Measurements from ENCODE around the gene PZP. TPM values are rescaled to one million over a fixed set of nuclear protein-coding genes. Genes with fewer than 3 reads are reported as not detected.
A peak's percentile ranks its signal among the peaks of the same experiment; 100 is the strongest.

Gene PZP
- total and polyA plus RNA-seq, 2 of the 13 experiments (the other 11 are each of a cell fraction or from before 2014, with no cell fraction given), result 0.07 to 0.89 TPM

- TF ChIP-seq PPARG (CRISPR knock-in tag; conservative IDR thresholded peaks at IDR 0.05), result peak; percentile 95
- TF ChIP-seq ZNF570 (CRISPR knock-in tag; IDR thresholded peaks at IDR 0.05; ENCODE audit: borderline replicate concordance), result no peak
- TF ChIP-seq KLF12 (CRISPR knock-in tag; IDR thresholded peaks at IDR 0.05; ENCODE audit: borderline replicate concordance), result no peak
- peak; percentile 79 for TF ChIP-seq HHEX (CRISPR knock-in tag; IDR thresholded peaks at IDR 0.05)
- peak; percentile 86 for TF ChIP-seq ZBTB7B (CRISPR knock-in tag; IDR thresholded peaks at IDR 0.05)
- TF ChIP-seq ZNF75D (CRISPR knock-in tag; IDR thresholded peaks at IDR 0.05; ENCODE audit: borderline replicate concordance), result no peak
- peak; percentile 33; the same call in 1 of the 2 replicates for TF ChIP-seq TFDP1 (CRISPR knock-in tag; IDR thresholded peaks at IDR 0.05; ENCODE audit: borderline replicate concordance)
- no peak; the same call in 1 of the 2 replicates for TF ChIP-seq NR1H2 (CRISPR knock-in tag; IDR thresholded peaks at IDR 0.05; ENCODE audit: borderline replicate concordance, low read depth)
- no peak for TF ChIP-seq ZNF30 (CRISPR knock-in tag; IDR thresholded peaks at IDR 0.05)
- no peak for TF ChIP-seq ZFP36L1 (CRISPR knock-in tag; IDR thresholded peaks at IDR 0.05)
- peak; percentile 65 for TF ChIP-seq ELF1 (CRISPR knock-in tag; IDR thresholded peaks at IDR 0.05)
- no peak; the same call in 1 of the 2 replicates for TF ChIP-seq ZSCAN20 (CRISPR knock-in tag; IDR thresholded peaks at IDR 0.05; ENCODE audit: borderline replicate concordance)
- TF ChIP-seq SRSF9 (IDR thresholded peaks at IDR 0.05; ENCODE audit: borderline replicate concordance, insufficient read depth, low read depth, low read length, poor library complexity, severe bottlenecking), result no peak
- peak; percentile 93 for TF ChIP-seq IKZF5 (CRISPR knock-in tag; IDR thresholded peaks at IDR 0.05)
- no peak for TF ChIP-seq ZFYVE20 (CRISPR knock-in tag; IDR thresholded peaks at IDR 0.05; ENCODE audit: borderline replicate concordance, low read depth)
- TF ChIP-seq SRSF1 (optimal IDR thresholded peaks at IDR 0.05; ENCODE audit: low read depth, low read length), result no peak
- peak; percentile 32; the same call in 1 of the 2 replicates for TF ChIP-seq MNT (IDR thresholded peaks at IDR 0.05)
- TF ChIP-seq PAX8 (CRISPR knock-in tag; IDR thresholded peaks at IDR 0.05; ENCODE audit: borderline replicate concordance), result no peak
- peak; percentile 99 for TF ChIP-seq NFIC (IDR thresholded peaks at IDR 0.05; ENCODE audit: low read length)
- no peak for TF ChIP-seq MAZ (IDR thresholded peaks at IDR 0.05; ENCODE audit: borderline replicate concordance, low read depth, low read length)
- peak; percentile 78 for TF ChIP-seq MAZ (CRISPR knock-in tag; IDR thresholded peaks at IDR 0.05; ENCODE audit: low read depth)
- peak; percentile 82 for TF ChIP-seq HNRNPUL1 (IDR thresholded peaks at IDR 0.05; ENCODE audit: low read depth, low read length)
- TF ChIP-seq TBX3 (IDR thresholded peaks at IDR 0.05; ENCODE audit: borderline replicate concordance), result peak; percentile 92
- TF ChIP-seq SATB2 (CRISPR knock-in tag; IDR thresholded peaks at IDR 0.05), result no peak
- TF ChIP-seq ZNF253 (CRISPR knock-in tag; IDR thresholded peaks at IDR 0.05; ENCODE audit: borderline replicate concordance), result no peak
- no peak for TF ChIP-seq MTA3 (CRISPR knock-in tag; IDR thresholded peaks at IDR 0.05)
Measured at GRCh38 chr12:9132008-9132535, 76.1 kb downstream of the PZP start (continued).
